ENCODE measurements around the gene MYH7B.

Gene MYH7B

GRCh38 chr20:34955231-34956040 lies at the start of gene MYH7B, which contains the start of gene GSS:
TSS of gene MYH7B (plus strand) at chr20:34955868. CDS start at chr20:34978006, 22,138 bp downstream.
TSS of gene GSS (minus strand) at chr20:34955806. CDS start at chr20:34951852, 3,954 bp downstream.
- DNase-seq: peak; percentile 97

- DNase-seq: no peak
Observed at GRCh38 chr20:34907616-34908469, 47.8 kb upstream of the MYH7B start.

- DNase-seq: no peak
Observed at GRCh38 chr20:34915131-34915530, 40.5 kb upstream of the MYH7B start.

- DNase-seq: no peak
Observed at GRCh38 chr20:34915749-34916455, 39.8 kb upstream of the MYH7B start.

- no peak for DNase-seq
Observed at GRCh38 chr20:34916774-34917354, 38.8 kb upstream of the MYH7B start.

GRCh38 chr20:34920055-34920454 lies 35.6 kb upstream of the MYH7B start:
- no peak for DNase-seq

- no peak for DNase-seq
Observed at GRCh38 chr20:34921436-34921835, 34.2 kb upstream of the MYH7B start.

GRCh38 chr20:34922654-34923381 lies 32.9 kb upstream of the MYH7B start:
- no peak for DNase-seq

- DNase-seq: no peak
Observed at GRCh38 chr20:34923414-34923813, 32.3 kb upstream of the MYH7B start.

GRCh38 chr20:34925341-34925740 lies 30.3 kb upstream of the MYH7B start:
- DNase-seq: no peak

GRCh38 chr20:34925981-34926380 lies 29.7 kb upstream of the MYH7B start:
- DNase-seq: no peak

- DNase-seq: no peak
Observed at GRCh38 chr20:34926581-34926980, 29.1 kb upstream of the MYH7B start.

GRCh38 chr20:34927736-34928135 lies 27.9 kb upstream of the MYH7B start:
- no peak for DNase-seq

- DNase-seq: no peak
Observed at GRCh38 chr20:34928411-34928810, 27.3 kb upstream of the MYH7B start.

GRCh38 chr20:34931771-34932170 lies 23.9 kb upstream of the MYH7B start:
- DNase-seq: no peak

GRCh38 chr20:34938466-34939163 lies 17.1 kb upstream of the MYH7B start:
- DNase-seq: no peak

- DNase-seq: no peak
Observed at GRCh38 chr20:34940081-34940481, 15.6 kb upstream of the MYH7B start.

- no peak for DNase-seq
Observed at GRCh38 chr20:34941226-34941625, 14.4 kb upstream of the MYH7B start.

- DNase-seq: no peak
Observed at GRCh38 chr20:34942301-34942700, 13.4 kb upstream of the MYH7B start.

GRCh38 chr20:34943808-34944567 lies 11.7 kb upstream of the MYH7B start:
- DNase-seq: no peak
